Epithelial cell of proximal tubule (primary cell): ENCODE measurements around the gene SNAP25. TPM values are rescaled to one million over a fixed set of nuclear protein-coding genes. Genes with fewer than 3 reads are reported as not detected.

ENCODE experiments used
- DNase-seq: peaks from one replicate; pipeline ENCODE4 v3.0.0-alpha.2; 2011; ENCODE audit warnings: low read depth
- H3K4me3 ChIP-seq: 2 replicates; pipeline ENCODE4 v1.5.1; 2011; ENCODE audit warnings: low read depth, mild to moderate bottlenecking, low read length
- total RNA-seq: library from RNA; depleted of rRNA; stranded (reverse); fragments of >200 nt; gene quantifications from 2 replicates; pipeline ENCODE4 v1.2.3, GENCODE V29; 2015
- TF ChIP-seq, protein P1 (sequence below): conservative IDR thresholded peaks from 2 replicates; pipeline ENCODE4 v1.5.1; 2012; ENCODE audit warnings: low read depth, mild to moderate bottlenecking, low read length

SNAP25 gene
- total RNA-seq, 1 donor from 2014 or later = 1.4 TPM

- no peak overlapping the region for H3K4me3 ChIP-seq
- TF ChIP-seq, protein P1, sequence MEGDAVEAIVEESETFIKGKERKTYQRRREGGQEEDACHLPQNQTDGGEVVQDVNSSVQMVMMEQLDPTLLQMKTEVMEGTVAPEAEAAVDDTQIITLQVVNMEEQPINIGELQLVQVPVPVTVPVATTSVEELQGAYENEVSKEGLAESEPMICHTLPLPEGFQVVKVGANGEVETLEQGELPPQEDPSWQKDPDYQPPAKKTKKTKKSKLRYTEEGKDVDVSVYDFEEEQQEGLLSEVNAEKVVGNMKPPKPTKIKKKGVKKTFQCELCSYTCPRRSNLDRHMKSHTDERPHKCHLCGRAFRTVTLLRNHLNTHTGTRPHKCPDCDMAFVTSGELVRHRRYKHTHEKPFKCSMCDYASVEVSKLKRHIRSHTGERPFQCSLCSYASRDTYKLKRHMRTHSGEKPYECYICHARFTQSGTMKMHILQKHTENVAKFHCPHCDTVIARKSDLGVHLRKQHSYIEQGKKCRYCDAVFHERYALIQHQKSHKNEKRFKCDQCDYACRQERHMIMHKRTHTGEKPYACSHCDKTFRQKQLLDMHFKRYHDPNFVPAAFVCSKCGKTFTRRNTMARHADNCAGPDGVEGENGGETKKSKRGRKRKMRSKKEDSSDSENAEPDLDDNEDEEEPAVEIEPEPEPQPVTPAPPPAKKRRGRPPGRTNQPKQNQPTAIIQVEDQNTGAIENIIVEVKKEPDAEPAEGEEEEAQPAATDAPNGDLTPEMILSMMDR = no peak
- no peak for DNase-seq
Observed at GRCh38 chr20:10286356-10286755, 67.7 kb downstream of the SNAP25 start.

DNA sequence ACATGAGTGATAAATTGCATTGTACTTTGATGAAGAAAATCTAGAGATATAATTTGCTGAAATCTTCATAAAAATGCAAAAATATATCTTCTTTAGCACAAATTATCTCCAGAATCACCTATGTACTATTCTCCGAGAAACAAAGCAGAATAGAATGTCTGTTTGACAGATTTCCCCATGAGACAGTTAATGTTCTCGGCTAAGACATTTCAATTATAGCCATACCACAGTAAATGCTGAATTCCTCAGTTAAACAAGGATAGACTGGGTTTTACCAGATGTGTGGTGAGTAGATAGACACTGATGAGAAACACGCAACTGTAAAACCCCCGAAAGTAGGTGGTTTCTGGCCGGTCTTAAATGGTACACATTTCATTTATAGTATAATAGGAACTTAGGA, 69.8 kb downstream of the SNAP25 start:
- H3K4me3 ChIP-seq = no peak overlapping the region
- TF ChIP-seq, protein P1 = no peak
- no peak for DNase-seq

DNA sequence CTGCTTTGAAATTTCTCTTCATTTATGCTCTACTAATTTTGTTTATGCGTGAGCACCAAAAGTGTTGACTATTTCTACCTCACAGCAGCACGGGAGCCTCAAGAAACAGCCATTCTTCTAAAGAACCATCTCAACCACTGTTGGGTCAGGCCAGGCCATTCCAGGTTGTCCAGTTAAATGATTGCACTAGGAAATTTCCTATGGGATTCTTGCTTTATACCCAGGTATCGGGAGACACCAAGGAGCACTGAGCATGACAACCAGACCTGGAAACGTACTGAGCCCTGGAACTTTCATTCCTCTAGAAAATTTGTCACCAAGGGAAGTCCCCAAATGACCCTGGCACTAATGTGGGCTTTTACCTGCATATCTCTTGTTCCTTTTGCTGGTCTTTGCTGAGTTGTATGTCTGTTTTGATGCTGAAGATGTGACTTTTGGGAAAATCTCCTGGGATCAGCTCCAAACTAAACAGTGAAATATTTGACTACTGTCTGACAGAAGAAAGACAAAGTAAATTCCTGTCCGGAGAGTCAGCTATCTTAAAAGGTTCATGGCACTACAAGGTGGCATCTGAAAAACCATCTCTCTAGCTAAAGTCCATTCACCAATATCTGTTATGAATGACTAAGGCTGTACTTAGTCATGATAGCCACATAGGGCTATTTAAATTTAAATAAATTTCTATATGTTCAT, 70.5 kb downstream of the SNAP25 start:
- no peak for DNase-seq
- TF ChIP-seq, protein P1 = no peak
- no peak overlapping the region for H3K4me3 ChIP-seq

DNA sequence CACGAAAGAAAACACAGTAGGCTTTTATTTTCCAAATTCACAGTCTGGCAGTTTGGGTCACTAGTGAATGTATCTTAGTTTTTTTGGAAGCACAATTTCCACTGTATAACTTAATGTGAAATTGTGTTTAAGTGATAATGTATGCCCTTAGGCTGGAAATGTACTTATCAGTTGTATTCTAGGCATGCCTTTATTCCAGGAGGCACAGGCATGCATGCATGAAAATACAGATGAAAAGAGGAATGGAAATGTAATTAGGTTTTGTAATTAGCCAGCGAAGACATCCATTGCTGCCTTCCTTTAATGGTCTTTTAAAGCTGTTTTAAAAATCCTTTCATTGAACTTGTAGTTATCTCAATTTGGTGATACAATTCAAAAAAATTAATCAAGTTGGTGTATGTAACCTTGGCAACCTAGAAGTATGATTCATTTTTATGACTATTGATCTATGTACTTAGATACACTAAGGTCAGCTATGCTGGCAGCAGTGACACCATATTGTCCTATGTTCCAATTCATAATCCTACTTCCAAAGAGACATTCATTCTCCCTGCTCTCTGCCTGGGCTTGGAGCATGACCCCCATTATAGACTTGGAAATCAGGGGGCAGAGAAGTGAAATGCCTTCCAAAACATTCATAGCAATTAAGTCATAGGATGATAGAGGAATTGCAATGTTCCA, 73.1 kb downstream of the SNAP25 start:
- no peak overlapping the region for H3K4me3 ChIP-seq
- DNase-seq = no peak
- TF ChIP-seq, protein P1 = no peak

DNA sequence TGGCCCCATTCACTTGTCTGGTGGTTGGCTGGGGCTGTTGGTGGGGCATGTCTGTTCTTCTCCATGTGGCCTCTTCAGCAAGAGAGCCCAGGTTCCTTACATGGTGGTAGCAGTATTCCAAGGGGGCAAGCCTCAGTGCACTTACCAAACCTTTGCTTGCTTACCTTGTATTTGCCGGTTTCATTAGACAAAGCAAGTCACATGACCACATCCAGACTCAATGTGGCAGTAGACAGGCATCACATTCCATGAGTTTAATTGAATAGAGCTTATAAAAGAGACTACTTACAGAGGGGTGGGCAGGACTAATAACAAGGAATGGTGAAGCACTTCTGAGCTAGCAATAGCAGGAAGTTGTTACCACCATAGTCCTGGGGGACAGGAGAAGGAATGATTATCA, 78.6 kb downstream of the SNAP25 start:
- TF ChIP-seq, protein P1 = no peak
- H3K4me3 ChIP-seq = no peak overlapping the region
- DNase-seq = no peak

- TF ChIP-seq, protein P1 = no peak
- no peak for DNase-seq
Observed at GRCh38 chr20:10297684-10298240, 79.1 kb downstream of the SNAP25 start.

More at GRCh38 chr20:10297684-10298240, 79.1 kb downstream of the SNAP25 start:
- H3K4me3 ChIP-seq = no peak overlapping the region
